Prostate gland (tissue), 2 donors: ENCODE measurements around the gene CBX2.

ENCODE experiments used
- CTCF ChIP-seq, 4 experiments: fragments of 200-600 bp in 2 of 4; fragments of 450-650 bp in 2 of 4; sonication (generic) in 2 of 4; IDR thresholded peaks; 1 replicate in 3 of 4; 2 replicates in 1 of 4; pipeline ENCODE4 v1.5.1; 2016 to 2019; ENCODE audit warnings: antibody characterized with exemption in 4 of 4, mild to moderate bottlenecking in 2 of 4, moderate library complexity in 2 of 4
- POLR2A ChIP-seq: fragments of 450-650 bp; IDR thresholded peaks from one replicate; pipeline ENCODE4 v1.6.1; 2016; ENCODE audit warnings: antibody characterized with exemption, mild to moderate bottlenecking
- POLR2AphosphoS5 ChIP-seq: sonication (generic); formaldehyde crosslinking; IDR thresholded peaks from one replicate; pipeline ENCODE4 v1.6.1; 2017; ENCODE audit warnings: antibody characterized with exemption

GRCh38 chr17:79733692-79734070 lies 44.3 kb upstream of the CBX2 start:
- TF ChIP-seq CTCF (IDR thresholded peaks at IDR 0.05) (no peak), POLR2AphosphoS5 (no peak), POLR2A (no peak)
